DOHH2 (cell line): ENCODE results near the gene PDGFD.

Experiments
- CTCF ChIP-seq: fragments of 200-600 bp; sonication (generic); IDR thresholded peaks from one replicate; pipeline ENCODE4 v1.5.1; 2014; ENCODE audit warnings: antibody characterized with exemption, mild to moderate bottlenecking, low read depth, low read length; ENCODE audit not compliant: poor library complexity, severe bottlenecking
- EZH2phosphoT487 ChIP-seq: fragments of 200-600 bp; sonication (generic); IDR thresholded peaks from 2 replicates; pipeline ENCODE4 v1.6.1; 2017; ENCODE audit warnings: borderline replicate concordance, mild to moderate bottlenecking, antibody characterized with exemption, low read length, moderate library complexity, mixed read lengths

GRCh38 chr11:104067534-104067933 lies 96.4 kb downstream of the PDGFD start:
- TF ChIP-seq CTCF (no peak), EZH2phosphoT487 (no peak)
